Measurements from ENCODE around the gene PRR11. TPM values are rescaled to one million over a fixed set of nuclear protein-coding genes. Genes with fewer than 3 reads are reported as not detected.
A peak's percentile ranks its signal among the peaks of the same experiment; 100 is the strongest.

Gene PRR11
- total and polyA plus RNA-seq, 2 of the 4 experiments (the other 2 are of a cell fraction): 8.6 to 24.0 TPM

DNA sequence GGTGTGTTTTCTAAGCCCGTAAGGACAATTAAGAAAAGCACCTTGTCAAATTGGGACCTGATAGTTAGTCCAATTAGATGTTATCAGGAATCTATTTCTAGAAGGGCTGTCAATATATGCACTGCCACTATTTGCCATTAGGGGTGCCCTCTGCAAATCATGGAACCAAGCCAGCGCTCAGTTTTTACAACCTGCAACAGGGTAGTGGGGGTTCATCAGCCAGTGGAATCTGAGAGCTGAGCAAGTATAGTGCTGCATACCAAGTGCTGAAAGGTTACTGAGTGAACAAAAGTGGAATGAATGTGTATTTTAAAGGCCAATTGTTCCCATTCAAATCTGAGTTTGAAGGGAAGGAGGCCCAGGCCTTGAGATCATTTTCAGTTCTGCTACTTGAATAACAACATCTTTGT lies 10.4 kb downstream of the PRR11 start:
- Histone ChIP-seq H3K9me1 (ENCODE audit: insufficient read depth, low read length) (0 out of 2 replicates have a peak, but pooled peaks cover 5% of the 10 kb centered on the region), H3K56ac (ENCODE audit: extremely low read depth, insufficient read depth, low read length) (no peak overlapping the region), H2AFZ (replicated peaks; ENCODE audit: low read length, poor library complexity) (no peak overlapping the region), H2BK20ac (ENCODE audit: low read depth, low read length) (0 out of 2 replicates have a peak overlapping the region, but pooled peaks have one; percentile 9), H3K9me3 (ENCODE audit: control insufficient read depth, insufficient read depth, low read length) (no peaks in the 10 kb centered on the region), H3K4me2 (ENCODE audit: low read depth, low read length) (peak overlapping the region; percentile 48; the same call in 1 of the 2 replicates), H3K4me1 (ENCODE audit: control insufficient read depth, insufficient read depth, low read length) (peaks cover 3% of the 10 kb centered on the region), H3K36me3 (ENCODE audit: control insufficient read depth, insufficient read depth, low read length) (peaks cover 1% of the 10 kb centered on the region; the same call in 1 of the 2 replicates), H2AK5ac (ENCODE audit: low read depth, low read length) (no peak overlapping the region), H3K4ac (ENCODE audit: low read depth, low read length) (no peak overlapping the region), H3K23ac (ENCODE audit: low read depth, low read length) (no peak overlapping the region), H2BK15ac (ENCODE audit: low read depth, low read length) (no peak overlapping the region; the same call in 2 of the 3 replicates), H2AK9ac (replicated peaks; ENCODE audit: low read depth, low read length, poor library complexity) (no peak overlapping the region), H4K8ac (ENCODE audit: low read depth in 2 of 2, low read length in 2 of 2) (peak overlapping the region; percentile 14 to 28; a peak in 3 of 4 replicates), H4K91ac (ENCODE audit: insufficient read depth, low read depth, low read length) (no peak overlapping the region), H3K27me3 (ENCODE audit: control insufficient read depth, insufficient read depth, low read length) (no peaks in the 10 kb centered on the region), H4K20me1 (ENCODE audit: insufficient read depth, low read length) (no peaks in the 10 kb centered on the region), H3K9ac (ENCODE audit: low read depth, low read length) (no peak overlapping the region; the same call in 1 of the 2 replicates), H3K18ac (ENCODE audit: low read depth, low read length) (peak overlapping the region; percentile 70; the same call in 1 of the 2 replicates), H3K14ac (replicated peaks; ENCODE audit: low read depth, low read length) (peak overlapping the region; percentile 3; the same call in 1 of the 2 replicates), H2BK5ac (ENCODE audit: low read depth, low read length, poor library complexity, severe bottlenecking) (peak overlapping the region; percentile 6), H2BK120ac (ENCODE audit: low read depth, low read length) (peak overlapping the region; percentile 1; the same call in 1 of the 2 replicates), H3K4me3 (ENCODE audit: insufficient read depth, low read depth, low read length) (no peak overlapping the region), H3K79me1 (ENCODE audit: low read depth in 1 of 2, low read length in 2 of 2) (peaks cover 23 to 42% of the 10 kb centered on the region in 2 experiments), H4K5ac (ENCODE audit: low read depth, low read length) (peak overlapping the region; percentile 14; the same call in 1 of the 2 replicates), H3K27ac (ENCODE audit: insufficient read depth, low read length) (no peak overlapping the region)
- peak; percentile 60 for DNase-seq
- BruUV-seq (replicated peaks): no TSS peak
- ATAC-seq (ENCODE audit: low read depth): peak; percentile 65
- CTCF ChIA-PET: interaction anchor here (1.3 kb wide), 1 partner anchor 9 kb away, joined by 4 read pairs; no protein-coding TSS in a partner anchor
- POLR2A ChIA-PET (ENCODE audit: unreplicated experiment): no interaction called here
- intact Hi-C loops (cut with micrococcal nuclease): no loop called here
- dilution Hi-C loops (cut with HindIII; ENCODE audit: low sequenced_read_pairs, unreplicated experiment): no loop called here
- WGBS, 2 experiments (ENCODE audit: extremely low coverage in 2 of 2, insufficient read length in 1 of 2): 50% methylated on average over 1 of the region's 2 CpGs; no CpG with 5 or more reads in 1 of the 2 experiments
- in situ Hi-C loops (cut with MboI; ENCODE audit: low sequenced_read_pairs): no loop called here
- TF ChIP-seq, protein P1, sequence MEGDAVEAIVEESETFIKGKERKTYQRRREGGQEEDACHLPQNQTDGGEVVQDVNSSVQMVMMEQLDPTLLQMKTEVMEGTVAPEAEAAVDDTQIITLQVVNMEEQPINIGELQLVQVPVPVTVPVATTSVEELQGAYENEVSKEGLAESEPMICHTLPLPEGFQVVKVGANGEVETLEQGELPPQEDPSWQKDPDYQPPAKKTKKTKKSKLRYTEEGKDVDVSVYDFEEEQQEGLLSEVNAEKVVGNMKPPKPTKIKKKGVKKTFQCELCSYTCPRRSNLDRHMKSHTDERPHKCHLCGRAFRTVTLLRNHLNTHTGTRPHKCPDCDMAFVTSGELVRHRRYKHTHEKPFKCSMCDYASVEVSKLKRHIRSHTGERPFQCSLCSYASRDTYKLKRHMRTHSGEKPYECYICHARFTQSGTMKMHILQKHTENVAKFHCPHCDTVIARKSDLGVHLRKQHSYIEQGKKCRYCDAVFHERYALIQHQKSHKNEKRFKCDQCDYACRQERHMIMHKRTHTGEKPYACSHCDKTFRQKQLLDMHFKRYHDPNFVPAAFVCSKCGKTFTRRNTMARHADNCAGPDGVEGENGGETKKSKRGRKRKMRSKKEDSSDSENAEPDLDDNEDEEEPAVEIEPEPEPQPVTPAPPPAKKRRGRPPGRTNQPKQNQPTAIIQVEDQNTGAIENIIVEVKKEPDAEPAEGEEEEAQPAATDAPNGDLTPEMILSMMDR (conservative IDR thresholded peaks at IDR 0.05; ENCODE audit: low read depth, low read length): peak; percentile 55
- TF ChIP-seq SMC3 (IDR thresholded peaks at IDR 0.05; ENCODE audit: low read depth, low read length): 0 out of 2 replicates have a peak, but pooled peaks have one; percentile 4
- no peak for TF ChIP-seq CEBPB (IDR thresholded peaks at IDR 0.05; ENCODE audit: low read depth, low read length)
- peak; percentile 22; the same call in 1 of the 2 replicates for TF ChIP-seq RAD21 (IDR thresholded peaks at IDR 0.05; ENCODE audit: low read length)
- TF ChIP-seq, protein P2, sequence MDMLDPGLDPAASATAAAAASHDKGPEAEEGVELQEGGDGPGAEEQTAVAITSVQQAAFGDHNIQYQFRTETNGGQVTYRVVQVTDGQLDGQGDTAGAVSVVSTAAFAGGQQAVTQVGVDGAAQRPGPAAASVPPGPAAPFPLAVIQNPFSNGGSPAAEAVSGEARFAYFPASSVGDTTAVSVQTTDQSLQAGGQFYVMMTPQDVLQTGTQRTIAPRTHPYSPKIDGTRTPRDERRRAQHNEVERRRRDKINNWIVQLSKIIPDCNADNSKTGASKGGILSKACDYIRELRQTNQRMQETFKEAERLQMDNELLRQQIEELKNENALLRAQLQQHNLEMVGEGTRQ (IDR thresholded peaks at IDR 0.05; ENCODE audit: low read depth, low read length): no peak
- TF ChIP-seq RFX5 (IDR thresholded peaks at IDR 0.05; ENCODE audit: low read depth, low read length): no peak
- TF ChIP-seq MAFK (IDR thresholded peaks at IDR 0.05; ENCODE audit: low read depth, low read length): no peak
- no peak for TF ChIP-seq NFE2L2 (IDR thresholded peaks at IDR 0.05; ENCODE audit: low read depth, low read length)
- no peak for TF ChIP-seq RCOR1 (IDR thresholded peaks at IDR 0.05; ENCODE audit: insufficient replicate concordance, low read length)
- TF ChIP-seq FOS (IDR thresholded peaks at IDR 0.05; ENCODE audit: low read depth, low read length): no peak
